ENCODE measurements around the gene SKIL. TPM values are rescaled to one million over a fixed set of nuclear protein-coding genes. Genes with fewer than 3 reads are reported as not detected.

SKIL gene
- total and polyA plus RNA-seq, 2 donors (not counting 1 experiment from before 2014, with no cell fraction given), result 7.7 to 145 TPM

DNA sequence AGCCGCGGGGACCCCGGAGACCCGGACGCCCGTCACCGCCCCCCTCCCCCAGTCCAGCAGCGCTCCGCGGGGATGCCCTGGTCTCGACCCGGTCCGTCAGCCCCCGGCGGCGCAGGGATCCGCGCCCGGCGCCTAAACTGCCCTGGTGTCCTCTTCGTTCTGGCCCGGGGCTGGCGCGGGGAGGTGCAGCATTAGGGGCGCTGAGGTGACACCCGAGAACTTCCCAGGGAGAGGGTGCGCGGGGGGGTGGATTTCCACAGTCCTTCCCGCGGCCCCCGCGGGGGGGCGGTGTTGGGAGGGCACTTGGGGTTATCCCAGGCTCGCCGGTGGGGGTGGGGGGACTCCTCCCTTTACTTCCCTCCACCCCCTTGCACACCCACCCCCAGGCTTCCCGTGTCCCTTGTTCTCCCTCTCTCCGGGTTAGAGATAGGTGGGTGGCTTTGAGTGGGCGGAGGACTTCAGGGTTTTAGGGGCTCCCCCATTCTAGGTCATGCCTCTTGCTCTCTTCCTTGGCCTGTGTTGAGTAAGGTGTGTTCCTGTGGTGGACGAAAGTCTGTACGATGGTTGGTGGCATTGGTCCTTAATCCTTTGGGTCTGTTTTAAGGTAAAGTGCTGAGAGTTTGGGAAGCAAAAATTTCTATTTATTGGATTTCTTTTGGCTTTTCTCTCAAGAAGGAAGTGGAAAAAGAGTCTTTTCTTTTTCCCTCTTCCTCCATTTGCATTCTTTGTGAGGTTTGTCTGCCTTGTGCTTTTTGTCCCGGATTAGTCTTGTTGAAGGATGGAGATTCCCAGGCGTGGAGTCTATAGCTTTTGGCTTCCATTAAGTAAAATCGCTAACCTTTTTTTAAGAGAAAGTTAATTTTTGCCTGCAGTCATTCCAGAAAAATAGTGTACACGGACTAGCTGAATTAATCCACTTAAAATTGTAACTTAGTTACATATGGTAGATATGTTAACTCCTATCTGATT lies 811 bp downstream of the SKIL start:
- no peaks in the 10 kb centered on the region for H3K27me3 Mint-ChIP-seq
- TF ChIP-seq EZH2 (IDR thresholded peaks at IDR 0.05; ENCODE audit: borderline replicate concordance, insufficient read depth, low read depth, low read length, poor library complexity, severe bottlenecking) (no peak), CTCF (IDR thresholded peaks at IDR 0.05) (peak; percentile 57)
- Histone ChIP-seq H4K20me1 (ENCODE audit: control insufficient read depth, insufficient read depth, low read length, poor library complexity, severe bottlenecking) (peaks cover 9% of the 10 kb centered on the region), H3K9me3 (ENCODE audit: control extremely low read depth in 1 of 3, control insufficient read depth in 2 of 3, insufficient read depth in 1 of 3, low read length in 2 of 3) (peaks cover 0 to 3% (median 0%) of the 10 kb centered on the region in 3 donors), H3K4me2 (replicated peaks; ENCODE audit: low read depth, low read length, poor library complexity, severe bottlenecking) (peak overlapping the region; percentile 79), H3K27ac (ENCODE audit: low read length in 2 of 2) (peak overlapping the region; percentile 93 to 99), H3K36me3 (replicated peaks in 1 of 2; ENCODE audit: control extremely low read depth in 1 of 2, control insufficient read depth in 1 of 2, extremely low read depth in 1 of 2, insufficient read depth in 2 of 2, low read length in 1 of 2) (peaks cover 0 to 11% of the 10 kb centered on the region in 2 experiments), H3K27me3 (replicated peaks in 1 of 4; ENCODE audit: control extremely low read depth in 1 of 4, control insufficient read depth in 3 of 4, insufficient read depth in 4 of 4, low read length in 3 of 4) (no peaks in the 10 kb centered on the region), H3K79me2 (ENCODE audit: control insufficient read depth, insufficient read depth, low read length) (peaks cover 56% of the 10 kb centered on the region), H3K4me1 (ENCODE audit: control insufficient read depth in 2 of 2, insufficient read depth in 2 of 2, low read length in 2 of 2) (peaks cover 69% of the 10 kb centered on the region in 2 donors), H3K9ac (ENCODE audit: low read length) (peak overlapping the region; percentile 94), H3K4me3 (ENCODE audit: control extremely low read depth in 1 of 5, extremely low read depth in 1 of 5, insufficient read depth in 1 of 5, low read depth in 2 of 5, low read length in 4 of 5) (peak overlapping the region; percentile 64 to 90 (median 82)), H2AFZ (ENCODE audit: insufficient read depth, low read depth, low read length, poor library complexity, severe bottlenecking) (no peak overlapping the region)
- POLR2A ChIA-PET, result interaction anchor here (0.5 to 2.7 kb wide), 7 partner anchors 9 to 632 kb away, joined by 3 to 23 read pairs (median 4); partner anchors contain the start of genes MYNN, RPL22L1 and TERC
- 0% methylated on average over 25 of the region's 44 CpGs for WGBS (ENCODE audit: insufficient coverage)
- CTCF ChIA-PET, result interaction anchor here (0.5 to 3.9 kb wide), 12 partner anchors 8 to 590 kb away, joined by 3 to 53 read pairs (median 4); no protein-coding TSS in a partner anchor
- H3K27ac Mint-ChIP-seq, result peak overlapping the region; percentile 99
- H3K9me3 Mint-ChIP-seq (ENCODE audit: insufficient read depth), result no peaks in the 10 kb centered on the region
- DNase-seq (peak; percentile 88), ATAC-seq (ENCODE audit: low read depth) (peak; percentile 11)
- H3K4me3 Mint-ChIP-seq, result peak overlapping the region; percentile 91
- peaks cover 71% of the 10 kb centered on the region for H3K4me1 Mint-ChIP-seq
- intact Hi-C loops (cut with micrococcal nuclease), result loop anchor here (1.0 to 10.0 kb wide), 9 partner anchors 8 to 1104 kb away; partner anchors contain the start of genes GPR160 and TNIK
